ENCODE data around the gene CHMP5. TPM values are rescaled to one million over a fixed set of nuclear protein-coding genes. Genes with fewer than 3 reads are reported as not detected.
A peak's percentile ranks its signal among the peaks of the same experiment; 100 is the strongest.

The CHMP5 gene
- total and polyA plus RNA-seq, 4 donors = 53.1 to 141 (median 65.0) TPM

GRCh38 chr9:33329117-33329563, 64.3 kb downstream of the CHMP5 start:
- no peaks in the 10 kb centered on the region for H3K27me3 ChIP-seq (ENCODE audit: control insufficient read depth in 1 of 2, insufficient read depth in 2 of 2, low read length in 1 of 2)
- intact Hi-C loops (cut with DNase I) = loop anchor here in 1 of 2 donors (5.0 kb wide), 1 partner anchor 37 kb away; the partner anchor contains the start of gene NFX1
- ATAC-seq (ENCODE audit: low FRiP score) (peak; percentile 67), DNase-seq (peak in 1 of 2 donors; percentile 46)
- H3K4me3 ChIP-seq (ENCODE audit: low read length in 2 of 2) = no peak overlapping the region
- peak overlapping the region; percentile 32 to 43 for H3K27ac ChIP-seq (ENCODE audit: low read depth in 1 of 2, low read length in 2 of 2)
- H3K4me1 ChIP-seq (ENCODE audit: control insufficient read depth in 1 of 2, insufficient read depth in 2 of 2, low read length in 2 of 2) = no peaks in the 10 kb centered on the region
- 45 to 61% methylated on average over 4 of the region's 4 CpGs for WGBS, 2 donors
- no peaks in the 10 kb centered on the region for H3K9me3 ChIP-seq (ENCODE audit: control insufficient read depth, low read length)
- peaks cover 2% of the 10 kb centered on the region in 2 donors for H3K36me3 ChIP-seq (ENCODE audit: control insufficient read depth in 1 of 2, insufficient read depth in 2 of 2, low read length in 1 of 2)

GRCh38 chr9:33329979-33330378, 65.1 kb downstream of the CHMP5 start:
- Histone ChIP-seq H3K4me3 (ENCODE audit: low read length in 2 of 2) (no peak overlapping the region), H3K36me3 (ENCODE audit: control insufficient read depth in 1 of 2, insufficient read depth in 2 of 2, low read length in 1 of 2) (peaks cover 0 to 2% of the 10 kb centered on the region in 2 donors), H3K27me3 (ENCODE audit: control insufficient read depth in 1 of 2, insufficient read depth in 2 of 2, low read length in 1 of 2) (no peaks in the 10 kb centered on the region), H3K9me3 (ENCODE audit: control insufficient read depth, low read length) (no peaks in the 10 kb centered on the region), H3K4me1 (ENCODE audit: control insufficient read depth in 1 of 2, insufficient read depth in 2 of 2, low read length in 2 of 2) (no peaks in the 10 kb centered on the region), H3K27ac (ENCODE audit: low read depth in 1 of 2, low read length in 2 of 2) (no peak overlapping the region)
- WGBS, 2 donors = 48 to 64% methylated on average over 5 of the region's 5 CpGs
- no peak for DNase-seq
- ATAC-seq (ENCODE audit: low FRiP score) = no peak
- intact Hi-C loops (cut with DNase I) = loop anchor here in 1 of 2 donors (5.0 kb wide), 1 partner anchor 38 kb away; the partner anchor contains the start of gene NFX1

- H3K27me3 ChIP-seq (ENCODE audit: control insufficient read depth in 1 of 2, insufficient read depth in 2 of 2, low read length in 1 of 2) = no peaks in the 10 kb centered on the region
- no peak overlapping the region for H3K27ac ChIP-seq (ENCODE audit: low read depth in 1 of 2, low read length in 2 of 2)
- DNase-seq (no peak), ATAC-seq (ENCODE audit: low FRiP score) (no peak)
- H3K4me3 ChIP-seq (ENCODE audit: low read length in 2 of 2) = no peak overlapping the region
- no peaks in the 10 kb centered on the region for H3K4me1 ChIP-seq (ENCODE audit: control insufficient read depth in 1 of 2, insufficient read depth in 2 of 2, low read length in 2 of 2)
- no peaks in the 10 kb centered on the region for H3K36me3 ChIP-seq (ENCODE audit: control insufficient read depth in 1 of 2, insufficient read depth in 2 of 2, low read length in 1 of 2)
- no peaks in the 10 kb centered on the region for H3K9me3 ChIP-seq (ENCODE audit: control insufficient read depth, low read length)
- 69 to 72% methylated on average over 3 of the region's 3 CpGs for WGBS, 2 donors
- intact Hi-C loops (cut with DNase I) = no loop called here
These were observed 66.6 kb downstream of the CHMP5 start for GRCh38 chr9:33331377-33331891.

Other genes with a start within 250 kb of the CHMP5 start
- 100 to 1,000 TPM in 1 of 2 donors, 10 to 100 TPM in 1; 89.8 to 101 TPM for gene DNAJA1, start 239.8 kb upstream of the CHMP5 start, total RNA-seq
- gene DNAJA1, start 239.8 kb upstream of the CHMP5 start, polyA plus RNA-seq = 10 to 100 TPM; 39.5 to 78.1 TPM
- gene SMU1, start 188.4 kb upstream of the CHMP5 start, total RNA-seq = 10 to 100 TPM; 15.8 to 18.7 TPM
- 1 to 10 TPM; 8.3 to 8.5 TPM for gene SMU1, start 188.4 kb upstream of the CHMP5 start, polyA plus RNA-seq
- 10 to 100 TPM; 74.5 to 95.6 TPM for gene B4GALT1, start 97.7 kb upstream of the CHMP5 start, total RNA-seq
- 10 to 100 TPM; 15.2 to 36.0 TPM for gene B4GALT1, start 97.7 kb upstream of the CHMP5 start, polyA plus RNA-seq
- gene SPINK4, start 24.9 kb upstream of the CHMP5 start, total RNA-seq = not detected
- 100 to 1,000 TPM in 1 of 2 donors, not detected in 1; 129 TPM for gene SPINK4, start 24.9 kb upstream of the CHMP5 start, polyA plus RNA-seq
- gene BAG1, start 341 bp upstream of the CHMP5 start, total RNA-seq = 10 to 100 TPM; 60.4 to 82.0 TPM
- gene BAG1, start 341 bp upstream of the CHMP5 start, polyA plus RNA-seq = 100 to 1,000 TPM; 104 to 190 TPM
- gene NFX1, start 25.5 kb downstream of the CHMP5 start, total RNA-seq = 10 to 100 TPM; 35.8 to 38.3 TPM
- 10 to 100 TPM; 21.4 to 23.5 TPM for gene NFX1, start 25.5 kb downstream of the CHMP5 start, polyA plus RNA-seq
- gene AQP7, start 137.5 kb downstream of the CHMP5 start, total RNA-seq = 1 to 10 TPM; 2.7 to 9.1 TPM
- 10 to 100 TPM in 1 of 2 donors, 1 to 10 TPM in 1; 1.4 to 12.0 TPM for gene AQP7, start 137.5 kb downstream of the CHMP5 start, polyA plus RNA-seq
- 1 to 10 TPM; 2.8 to 6.0 TPM for gene AQP3, start 182.5 kb downstream of the CHMP5 start, total RNA-seq
- 1 to 10 TPM; 2.8 to 9.3 TPM for gene AQP3, start 182.5 kb downstream of the CHMP5 start, polyA plus RNA-seq
- gene NOL6, start 208.9 kb downstream of the CHMP5 start, total RNA-seq = 10 to 100 TPM; 20.2 to 24.3 TPM
- gene NOL6, start 208.9 kb downstream of the CHMP5 start, polyA plus RNA-seq = 10 to 100 TPM in 1 of 2 donors, 1 to 10 TPM in 1; 5.9 to 26.5 TPM